ENCODE results near the gene FSTL1.

Gene FSTL1

DNA sequence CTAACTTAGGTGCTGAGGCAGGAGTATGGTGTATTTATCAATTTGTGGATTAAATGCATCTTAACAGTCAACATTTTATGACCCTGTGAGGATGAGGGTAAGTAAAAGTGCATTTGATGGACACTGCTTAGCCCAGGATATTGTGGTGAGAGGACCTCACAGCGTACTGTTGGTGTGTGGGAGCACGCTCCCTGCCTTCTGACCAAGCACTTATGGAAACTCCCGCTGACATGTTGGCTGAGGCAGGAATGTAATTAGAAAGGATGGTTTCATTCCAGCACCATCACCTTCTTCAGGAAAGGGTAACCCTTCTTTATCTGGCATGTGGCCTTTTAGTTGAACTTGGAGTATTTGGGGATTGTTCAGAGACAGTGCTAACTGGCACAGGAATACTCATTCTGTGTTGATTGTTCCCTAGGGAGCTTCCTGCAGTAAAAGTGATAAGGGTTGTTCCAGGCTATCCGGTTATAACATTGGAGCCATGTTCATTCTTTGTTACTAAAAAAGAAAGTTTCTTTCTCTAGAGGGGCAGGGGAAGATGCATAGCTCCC lies 11.7 kb upstream of the FSTL1 start:
- no peak for DNase-seq

DNA sequence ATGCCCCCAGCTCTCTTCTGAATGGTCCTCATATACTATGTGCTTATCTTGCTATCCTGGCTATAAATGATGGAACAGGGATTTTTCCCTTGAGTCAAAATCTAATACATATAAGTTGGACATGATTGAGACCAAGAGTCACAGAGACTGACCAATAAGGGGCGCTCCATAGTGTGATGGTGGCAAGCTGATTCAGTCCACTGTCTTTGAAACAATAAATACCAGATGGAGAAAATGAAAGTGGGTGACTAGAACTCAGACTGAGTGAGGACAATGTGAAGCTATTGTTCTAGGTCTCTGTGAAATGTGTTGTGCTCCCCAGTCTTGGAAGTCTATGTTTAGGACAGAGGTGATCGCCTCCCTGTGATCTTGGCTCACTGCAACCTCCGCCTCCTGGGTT lies 10.6 kb upstream of the FSTL1 start:
- no peak for DNase-seq

DNA sequence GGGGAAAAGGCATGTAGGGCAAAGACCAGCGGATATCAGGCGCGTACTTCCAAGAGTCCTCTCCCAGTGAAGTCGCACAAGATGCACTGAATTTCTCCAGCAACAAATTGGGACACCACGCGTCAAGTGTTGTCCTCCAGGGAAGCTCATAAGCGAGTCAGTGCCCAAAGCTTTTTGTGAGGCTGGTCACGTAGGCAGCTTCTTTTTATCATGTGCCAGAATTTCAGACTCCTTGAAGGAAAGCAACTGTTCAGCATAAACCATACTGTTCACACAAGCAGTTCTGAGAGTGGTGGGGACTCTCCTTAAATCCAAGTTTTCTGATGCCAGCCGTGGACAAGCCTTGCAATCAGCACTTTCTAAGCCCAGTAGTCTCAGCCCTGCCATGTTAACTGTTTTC lies 10.1 kb upstream of the FSTL1 start:
- no peak for DNase-seq

DNA sequence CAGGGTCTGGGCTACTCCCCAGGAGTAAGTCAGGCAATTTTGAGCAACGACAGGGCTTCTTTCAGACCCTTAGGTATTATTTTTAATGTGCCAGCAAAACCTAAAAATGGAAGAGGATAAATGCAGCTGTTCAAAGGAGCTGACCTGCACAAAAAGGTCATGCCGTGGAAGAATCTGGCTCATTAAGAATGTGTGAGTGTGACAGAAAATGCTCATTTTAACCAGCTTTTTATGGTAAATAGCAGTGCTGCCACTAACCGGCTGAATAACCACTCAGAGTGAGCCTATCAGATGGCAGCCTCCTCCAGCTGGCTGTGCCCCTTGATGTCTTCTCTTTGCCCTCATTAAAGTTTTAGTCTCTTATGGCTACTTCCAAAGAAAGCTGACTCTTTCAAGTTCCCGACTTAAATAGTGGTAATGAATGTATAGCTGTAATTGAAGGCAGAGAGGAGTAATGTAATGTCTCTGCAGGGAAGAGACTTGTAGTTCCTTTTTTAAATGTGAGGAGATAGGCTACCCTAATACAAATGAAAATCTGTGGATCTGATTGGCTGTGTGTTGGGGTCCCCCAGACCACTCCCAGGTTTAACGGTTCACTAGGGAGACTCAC lies 9.5 kb upstream of the FSTL1 start:
- DNase-seq, result no peak

DNA sequence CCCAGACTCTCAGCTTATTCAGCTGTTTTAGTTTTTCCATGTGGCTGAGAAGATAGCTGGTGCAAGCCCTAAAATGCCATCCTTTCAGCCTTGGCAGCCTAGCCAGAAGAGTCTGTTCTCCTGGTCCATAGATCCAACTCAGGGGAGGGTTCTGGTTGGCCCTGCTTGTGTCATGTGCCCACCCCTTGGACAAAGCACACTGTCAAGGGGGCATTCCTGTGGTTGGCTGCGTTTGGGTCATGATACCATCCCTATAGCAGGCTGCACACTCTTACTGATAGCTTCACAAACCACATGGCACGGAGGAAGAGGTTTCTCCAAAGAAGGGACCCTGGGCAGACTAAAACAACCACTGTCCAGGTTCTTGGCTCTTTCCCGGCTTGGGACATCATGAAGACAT lies 8.4 kb upstream of the FSTL1 start:
- no peak for DNase-seq

DNA sequence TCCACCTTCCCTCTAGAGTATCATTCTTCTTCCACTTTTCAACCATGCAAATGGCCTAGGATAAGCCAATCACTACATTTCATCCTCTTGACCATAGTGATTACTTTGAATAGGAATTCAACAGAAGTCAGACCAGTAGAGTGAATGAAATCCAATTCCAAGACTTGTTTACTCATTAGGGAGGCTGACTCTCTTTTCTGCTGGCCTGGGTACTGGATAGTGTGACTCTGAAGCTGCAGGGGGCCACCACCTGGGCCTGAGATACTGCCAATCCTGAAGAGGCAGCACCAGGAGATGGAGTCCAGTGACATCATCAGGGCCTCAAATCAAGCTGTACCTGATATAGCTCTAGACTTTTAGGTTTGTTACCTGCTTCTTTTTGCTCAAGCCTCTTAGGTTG lies 7.0 kb upstream of the FSTL1 start:
- DNase-seq, result no peak

DNA sequence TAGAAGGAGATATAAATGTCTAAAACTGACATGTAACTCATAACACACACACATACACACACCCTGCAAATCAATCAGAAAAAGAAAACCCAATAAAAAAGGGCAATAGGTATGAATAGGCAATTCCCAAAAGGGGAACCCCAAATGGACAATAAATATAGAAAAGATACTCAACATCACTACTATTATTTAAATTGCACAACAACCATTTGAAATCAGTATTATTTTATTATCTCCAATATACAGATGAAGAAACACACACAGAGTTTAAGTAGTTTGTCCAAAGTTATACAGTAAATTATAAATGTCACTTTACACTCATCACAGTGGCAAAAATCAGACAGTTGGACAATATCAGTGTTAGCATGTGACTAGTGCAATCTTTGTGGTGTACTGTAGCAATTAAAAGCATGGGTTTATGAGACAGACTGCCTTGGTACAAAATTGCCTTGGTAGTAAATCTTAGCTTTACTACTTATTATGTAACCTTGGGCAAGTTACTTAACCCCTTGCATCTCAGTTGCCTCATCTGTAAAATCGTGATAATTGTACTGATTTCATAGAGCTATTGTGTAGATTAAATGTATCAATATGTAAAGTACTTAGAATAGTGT lies 3.4 kb upstream of the FSTL1 start:
- DNase-seq, result no peak

DNA sequence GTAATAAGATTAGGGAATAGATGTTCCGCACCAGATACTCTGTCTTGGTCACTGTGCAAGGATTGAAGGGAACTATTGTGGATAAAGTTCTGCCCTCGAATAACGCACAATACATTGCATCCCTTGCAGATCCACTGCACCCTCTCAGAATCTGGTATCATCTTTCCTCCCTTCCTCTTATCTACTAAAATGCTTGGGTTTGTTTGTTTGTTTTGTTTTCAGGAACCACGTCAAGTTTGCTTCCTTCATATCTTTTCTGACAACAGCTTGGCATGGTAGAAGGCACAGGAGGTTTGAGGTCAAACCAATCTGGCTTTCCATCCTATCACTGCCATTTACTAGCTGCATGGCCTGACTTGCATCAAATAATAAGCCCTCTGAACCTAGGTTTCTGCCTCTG lies 2.0 kb upstream of the FSTL1 start:
- no peak for DNase-seq

DNA sequence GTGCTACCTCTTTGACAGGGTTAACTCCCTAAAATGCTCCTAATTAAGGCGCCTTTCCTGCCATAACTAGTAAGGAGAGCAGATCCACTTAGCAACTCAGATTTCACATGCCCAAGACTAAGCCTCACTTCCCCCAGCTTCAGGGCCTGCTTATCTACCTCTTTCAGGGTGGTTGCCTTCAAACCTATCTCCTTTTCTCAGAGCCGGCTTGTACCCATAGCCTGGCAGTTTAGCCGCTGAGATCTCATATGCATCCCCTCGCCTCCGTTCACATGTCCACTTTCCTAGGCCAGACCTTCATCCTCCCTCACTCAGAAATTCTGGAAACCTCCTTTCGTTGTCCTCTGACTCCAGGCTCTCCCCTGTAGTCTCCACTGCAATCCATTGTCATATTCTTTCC lies 1.0 kb upstream of the FSTL1 start:
- DNase-seq, result no peak

DNA sequence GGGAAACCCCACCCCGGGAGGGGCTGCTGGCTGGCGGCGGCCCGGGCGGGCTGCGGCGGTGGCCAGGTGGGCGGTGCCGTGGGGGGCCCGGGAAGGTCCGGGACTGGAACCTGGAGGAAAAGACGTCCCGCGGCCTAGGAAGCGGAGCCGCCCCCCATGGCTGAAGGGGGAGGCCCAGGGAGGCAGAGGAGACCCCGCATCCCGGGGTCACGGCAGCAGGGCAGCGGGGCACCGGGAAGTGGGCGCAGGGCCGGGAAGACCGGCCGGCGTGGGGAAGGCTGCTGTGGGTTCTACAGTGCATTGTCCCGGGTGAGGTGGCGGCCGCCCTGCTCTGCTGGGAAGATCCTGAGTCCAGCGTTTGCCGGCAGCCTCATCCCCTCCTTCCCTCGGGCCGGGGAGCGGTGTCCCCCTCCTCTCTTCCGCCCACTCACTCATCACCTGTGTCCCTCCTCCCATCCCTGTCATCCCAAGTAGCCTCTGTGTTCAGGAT lies 525 bp upstream of the FSTL1 start:
- no peak for DNase-seq

DNA sequence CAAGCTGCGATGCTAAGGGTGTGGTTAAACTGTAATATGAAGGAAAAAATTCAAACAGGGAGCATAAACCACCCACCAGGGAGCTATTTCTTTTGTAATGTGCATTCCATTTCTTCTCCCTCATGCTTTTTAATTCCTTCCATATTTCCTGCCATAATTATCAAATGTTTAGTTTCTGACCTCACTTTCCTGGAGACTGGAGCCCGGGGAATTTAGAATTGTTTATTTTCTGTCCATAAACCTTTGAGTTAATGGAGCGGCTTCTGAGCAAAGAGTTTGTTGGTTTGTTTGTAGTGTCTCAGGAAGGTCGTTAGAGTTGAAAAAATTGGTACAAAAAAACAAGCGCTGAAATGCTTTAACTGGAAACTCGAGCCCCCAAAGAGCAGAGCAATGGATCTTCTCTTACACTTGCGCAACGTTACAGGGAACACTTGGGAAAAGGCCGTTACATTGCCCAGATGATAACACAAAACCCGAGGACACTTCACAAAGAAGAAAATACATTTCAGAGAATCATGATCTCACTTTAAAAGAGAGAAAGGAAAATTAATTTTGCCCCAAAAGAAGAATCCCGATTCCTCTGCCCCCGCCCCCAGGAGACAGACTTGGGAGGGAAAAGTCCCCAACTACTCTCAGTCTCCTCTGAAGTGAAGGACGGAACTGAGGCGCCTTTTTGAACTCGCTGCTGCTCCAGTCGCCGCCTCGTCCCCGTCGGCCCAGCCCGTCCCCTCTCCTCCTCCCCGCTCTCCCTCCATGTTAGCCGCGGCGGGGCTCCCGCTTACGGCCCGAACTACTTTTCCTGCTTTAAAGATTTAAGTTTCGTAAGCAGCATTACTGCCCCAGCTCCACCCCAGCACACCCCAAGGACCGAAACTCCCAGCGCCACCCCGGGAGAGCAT lies 842 bp downstream of the FSTL1 start:
- no peak for DNase-seq

DNA sequence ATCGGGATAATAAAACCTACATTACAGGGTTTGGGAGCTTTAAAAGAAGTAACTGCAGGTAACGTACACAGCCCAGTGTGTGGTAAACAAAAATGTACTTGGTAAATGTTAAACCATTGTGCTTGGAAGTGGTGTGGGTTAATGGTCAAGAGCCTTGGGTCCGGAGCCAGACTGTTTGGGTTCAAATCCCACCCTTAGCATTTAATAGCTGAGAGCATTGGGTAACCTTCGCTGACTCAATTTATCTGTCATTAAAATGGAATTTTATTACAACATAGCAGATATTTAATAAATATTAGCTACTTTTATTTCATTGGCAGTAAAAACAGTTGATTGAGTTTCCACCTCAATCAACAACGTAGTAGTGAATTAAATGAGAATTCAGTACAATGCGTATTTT lies 1.5 kb downstream of the FSTL1 start:
- DNase-seq, result no peak

DNA sequence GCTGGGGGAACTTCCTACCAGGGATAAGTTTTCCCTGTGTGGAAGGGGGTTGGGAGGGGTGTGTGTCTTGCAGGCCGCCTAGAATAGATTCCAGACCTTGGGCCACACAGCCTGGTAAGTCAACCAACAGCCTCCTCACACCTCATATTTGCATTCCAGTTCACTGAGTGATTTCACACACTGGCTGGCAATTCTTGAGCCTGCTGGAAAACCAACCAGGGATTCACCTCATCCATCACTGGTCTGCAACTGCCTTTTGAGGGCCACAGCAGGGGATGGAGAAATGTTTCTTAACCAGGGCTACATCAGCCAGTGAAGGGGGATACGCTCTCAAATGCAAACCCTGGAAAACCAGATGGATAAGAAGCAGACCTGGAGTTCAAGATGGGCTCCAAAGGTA lies 2.0 kb downstream of the FSTL1 start:
- DNase-seq, result no peak

DNA sequence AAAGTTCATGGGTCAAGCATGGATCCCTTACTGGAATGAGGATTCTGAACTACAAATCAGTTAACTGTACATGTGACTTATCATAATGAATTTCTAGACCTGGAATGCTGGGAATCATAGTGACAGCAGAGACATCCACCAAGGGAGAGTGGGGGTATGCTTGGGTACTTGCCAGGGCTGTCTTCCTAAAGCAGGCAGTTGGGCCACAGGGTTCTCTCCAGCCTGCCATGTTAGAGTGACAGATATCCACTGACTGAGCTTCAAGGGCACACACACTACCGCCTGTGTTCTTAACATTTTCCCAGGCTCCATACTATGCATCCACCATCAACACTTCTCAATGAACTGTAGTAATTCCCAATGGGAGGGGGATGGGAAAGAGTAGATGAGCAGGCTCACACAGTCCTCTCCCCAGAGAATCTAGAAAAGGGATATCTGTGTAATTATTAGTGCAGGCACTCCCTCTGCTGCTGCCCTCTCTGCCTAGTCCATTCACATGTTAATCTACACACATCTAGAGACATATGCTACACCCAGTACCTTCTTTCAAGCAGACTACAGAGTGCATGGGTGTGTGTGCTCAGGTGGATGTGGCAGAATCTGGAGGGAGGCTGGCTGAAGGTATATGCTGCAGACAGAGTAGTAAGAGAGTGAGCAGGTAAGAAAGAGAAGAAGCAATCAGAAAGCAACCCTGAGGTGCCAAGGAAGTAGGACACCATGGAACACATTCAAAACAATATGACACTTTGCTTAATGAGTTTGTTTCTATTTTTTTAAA lies 3.7 kb downstream of the FSTL1 start:
- no peak for DNase-seq

DNA sequence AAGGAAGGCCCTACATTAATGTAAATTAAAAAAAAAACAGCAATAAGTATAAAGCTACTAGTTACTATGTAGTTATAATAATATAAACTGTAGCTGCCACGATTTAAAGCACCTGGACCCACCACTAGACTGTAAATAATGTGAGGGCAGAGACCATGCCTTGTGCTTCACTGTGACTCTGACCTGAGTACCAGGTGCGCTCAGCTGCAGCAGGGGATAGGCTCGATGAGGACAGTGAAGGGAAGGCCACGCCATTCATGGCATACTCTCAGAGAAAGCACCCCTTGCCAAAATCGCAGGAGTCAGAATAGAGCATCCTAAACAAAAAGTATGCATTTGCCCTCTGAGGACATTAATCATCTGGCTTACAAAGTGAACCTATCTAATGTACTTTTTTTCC lies 5.1 kb downstream of the FSTL1 start:
- no peak for DNase-seq

DNA sequence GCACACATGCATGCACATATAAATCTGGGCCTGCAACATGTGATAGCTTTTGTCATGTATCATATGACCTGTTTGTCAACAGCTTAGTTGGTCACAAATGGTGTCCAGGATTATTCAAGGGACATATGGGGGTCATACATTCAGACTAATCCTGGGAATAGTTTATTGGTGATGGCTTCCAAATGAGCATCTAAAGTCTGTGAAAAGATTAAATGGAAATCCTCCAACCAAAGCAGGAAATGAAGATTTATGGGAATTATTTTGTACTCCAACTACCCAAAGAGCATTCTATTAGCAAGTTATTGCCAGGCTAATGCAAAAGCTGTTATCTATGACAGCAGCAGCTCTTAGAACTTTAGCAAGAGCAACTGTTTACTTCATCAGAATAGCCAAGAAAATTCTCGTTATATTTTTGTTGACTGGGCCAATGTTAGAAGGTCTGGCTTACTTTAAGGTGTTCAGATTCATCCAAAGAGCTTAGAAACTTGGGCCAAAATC lies 7.1 kb downstream of the FSTL1 start:
- DNase-seq, result no peak

DNA sequence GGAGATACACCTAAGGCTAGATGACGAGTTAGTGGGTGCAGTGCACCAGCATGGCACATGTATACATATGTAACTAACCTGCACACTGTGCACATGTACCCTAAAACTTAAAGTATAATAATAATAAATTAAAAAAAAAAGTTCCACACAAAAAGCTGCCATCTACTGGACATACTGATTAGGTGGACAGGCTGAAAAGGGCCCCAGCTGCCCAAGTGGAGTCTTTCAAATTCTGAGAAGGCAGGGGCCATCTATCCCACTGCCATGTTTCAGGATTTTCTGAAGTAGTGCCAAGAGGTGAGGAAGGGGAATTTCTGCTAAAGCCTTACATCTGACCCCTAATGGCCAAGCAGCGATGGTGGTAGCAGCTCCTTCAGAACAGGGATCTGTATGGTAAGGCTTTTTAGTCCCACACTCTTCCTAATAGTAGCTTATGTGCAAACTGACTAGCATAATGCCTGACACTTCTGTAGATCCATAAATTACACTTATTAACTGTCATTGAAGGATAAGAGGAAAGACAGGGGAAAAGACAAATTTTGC lies 7.7 kb downstream of the FSTL1 start:
- no peak for DNase-seq

DNA sequence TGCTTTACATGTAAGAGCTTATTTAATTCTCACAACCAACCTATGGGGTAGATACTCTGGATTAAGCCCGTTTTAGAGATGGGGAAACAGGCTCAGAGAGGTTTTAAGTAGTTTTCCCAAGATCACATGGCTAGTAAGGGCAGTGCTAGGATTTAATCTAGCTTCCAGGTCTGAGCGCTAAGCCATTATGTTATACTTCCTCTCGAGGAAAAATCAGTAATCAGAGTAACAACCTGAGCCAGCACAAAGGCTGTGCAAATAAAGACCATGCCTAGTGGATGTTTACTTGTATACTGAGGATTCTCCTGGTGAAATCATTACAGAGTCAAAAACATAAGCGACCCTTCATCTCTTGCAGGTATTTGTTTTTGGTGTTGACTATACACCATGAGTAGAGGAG lies 9.0 kb downstream of the FSTL1 start:
- DNase-seq, result no peak

DNA sequence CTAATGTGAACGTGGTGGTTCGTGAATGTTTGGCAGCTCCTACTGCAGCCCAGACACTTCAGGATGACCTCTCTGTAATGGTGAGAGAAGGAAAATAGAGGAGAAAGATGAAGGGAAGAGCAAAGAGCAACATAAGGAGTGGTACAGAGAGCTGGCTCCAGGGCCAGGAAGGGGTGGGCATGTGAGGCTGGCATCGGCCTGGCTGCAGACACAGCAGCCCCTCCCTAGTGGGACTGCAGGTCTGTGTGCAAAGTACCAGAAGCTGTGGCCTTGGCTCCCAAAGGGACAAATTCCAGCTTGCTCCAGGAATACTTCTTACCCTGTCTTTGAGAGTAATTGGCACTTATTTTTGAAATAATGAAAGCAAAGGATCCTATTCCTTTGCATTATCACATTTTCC lies 10.0 kb downstream of the FSTL1 start:
- no peak for DNase-seq

DNA sequence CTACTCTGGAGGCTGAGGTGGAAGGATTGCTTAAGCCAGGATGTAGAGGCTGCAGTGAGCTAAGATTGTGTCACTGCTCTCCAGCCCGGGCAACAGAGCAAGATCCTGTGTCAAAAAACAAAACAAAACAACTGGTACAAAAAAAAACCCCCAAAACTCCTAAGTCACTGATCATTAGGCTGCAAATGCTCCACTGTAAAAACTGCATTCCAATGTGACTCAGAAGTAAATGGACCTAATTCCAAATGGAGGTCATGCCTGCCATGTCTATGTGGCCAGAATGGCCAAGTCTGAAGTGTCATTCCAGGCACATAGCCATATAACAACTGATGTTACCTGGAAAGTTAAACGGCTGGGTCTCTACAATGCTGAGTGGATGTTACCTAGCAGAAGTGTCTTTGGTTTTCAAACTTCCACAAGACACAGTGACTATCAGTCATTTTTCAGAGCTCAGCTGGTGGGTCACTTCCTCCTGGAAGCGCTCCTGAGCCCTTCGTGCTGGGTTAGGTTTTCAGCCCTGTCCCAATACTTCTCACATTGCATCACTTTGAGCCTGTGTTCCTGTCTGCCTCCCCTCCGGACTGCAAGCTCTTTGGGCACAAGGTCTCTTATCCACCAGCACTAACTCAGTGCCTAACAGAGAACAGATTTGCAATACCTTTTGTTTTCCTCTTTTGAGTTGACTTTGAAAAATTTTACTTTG lies 10.6 kb downstream of the FSTL1 start:
- DNase-seq, result no peak

DNA sequence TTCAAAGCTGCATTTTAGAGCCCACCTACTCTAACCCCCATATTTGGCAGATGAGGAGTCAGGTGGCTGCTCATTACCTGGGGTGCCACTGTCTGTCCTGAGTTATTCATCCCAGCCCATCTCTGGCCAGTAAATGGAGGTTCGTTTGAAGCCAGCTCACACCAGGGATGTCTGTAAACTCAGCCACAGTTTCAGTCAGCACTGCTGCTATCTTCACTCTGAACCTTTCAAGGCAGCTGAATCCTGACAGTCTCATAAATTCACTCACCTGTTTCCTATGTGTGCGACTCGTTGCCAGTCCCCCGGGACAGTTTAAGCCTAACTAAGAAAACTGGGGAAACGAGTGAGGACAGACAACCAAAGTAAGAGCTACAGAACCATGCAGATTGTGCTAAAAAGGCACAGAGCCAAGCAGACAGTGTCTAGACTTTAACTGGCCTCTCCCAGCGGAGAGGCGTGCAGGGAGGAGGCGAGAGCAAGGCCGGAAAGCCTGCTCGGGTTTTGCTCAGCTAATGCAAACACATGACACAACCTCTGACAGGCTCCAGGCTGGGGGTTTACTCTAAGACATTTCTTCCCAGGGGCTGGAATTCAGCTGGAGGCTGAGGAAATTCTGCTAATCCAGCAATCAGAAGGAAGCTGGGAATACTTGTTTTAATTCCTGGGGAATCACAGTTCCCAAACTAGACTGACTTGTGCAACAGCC lies 12.0 kb downstream of the FSTL1 start:
- DNase-seq, result no peak
